ENCODE results near the gene ZNF358. TPM values are rescaled to one million over a fixed set of nuclear protein-coding genes. Genes with fewer than 3 reads are reported as not detected.

ZNF358 gene
- total and polyA plus RNA-seq, 2 donors (not counting 3 experiments of a cell fraction or from before 2014, with no cell fraction given), result 51.2 to 83.2 TPM

- CTCF ChIA-PET, result no interaction called here
- H3K4me3 ChIP-seq (replicated peaks in 1 of 3; ENCODE audit: insufficient read depth in 1 of 3, low read depth in 1 of 3, low read length in 3 of 3), result no peak overlapping the region
- intact Hi-C loops (cut with micrococcal nuclease) (loop anchor here (10.0 kb wide), 1 partner anchor 457 kb away; no protein-coding TSS in a partner anchor), dilution Hi-C loops (cut with MboI; ENCODE audit: extremely low pct_ligation_motif_present, low sequenced_read_pairs) (no loop called here)
- no peaks in the 10 kb centered on the region for H3K4me1 ChIP-seq (ENCODE audit: control insufficient read depth, extremely low read depth, insufficient read depth, low read length)
- TF ChIP-seq MAX (IDR thresholded peaks at IDR 0.05; ENCODE audit: insufficient read depth, insufficient read length) (no peak), POLR2AphosphoS5 (IDR thresholded peaks at IDR 0.05; ENCODE audit: insufficient read depth, low read depth, low read length) (no peak), FOS (IDR thresholded peaks at IDR 0.05; ENCODE audit: borderline replicate concordance, insufficient read depth, low read length) (no peak), MYC (IDR thresholded peaks at IDR 0.05; ENCODE audit: low read depth, low read length) (no peak), JUN (IDR thresholded peaks at IDR 0.05; ENCODE audit: borderline replicate concordance, insufficient read depth, insufficient read length, low read depth) (no peak), GATA2 (IDR thresholded peaks at IDR 0.05; ENCODE audit: insufficient read depth, insufficient read length, low read depth, low read length) (no peak), EZH2 (IDR thresholded peaks at IDR 0.05; ENCODE audit: borderline replicate concordance, low read depth, low read length, severe bottlenecking) (no peak), POLR2A (IDR thresholded peaks at IDR 0.05; ENCODE audit: low read depth, low read length) (no peak)
- TF ChIP-seq, protein P1, sequence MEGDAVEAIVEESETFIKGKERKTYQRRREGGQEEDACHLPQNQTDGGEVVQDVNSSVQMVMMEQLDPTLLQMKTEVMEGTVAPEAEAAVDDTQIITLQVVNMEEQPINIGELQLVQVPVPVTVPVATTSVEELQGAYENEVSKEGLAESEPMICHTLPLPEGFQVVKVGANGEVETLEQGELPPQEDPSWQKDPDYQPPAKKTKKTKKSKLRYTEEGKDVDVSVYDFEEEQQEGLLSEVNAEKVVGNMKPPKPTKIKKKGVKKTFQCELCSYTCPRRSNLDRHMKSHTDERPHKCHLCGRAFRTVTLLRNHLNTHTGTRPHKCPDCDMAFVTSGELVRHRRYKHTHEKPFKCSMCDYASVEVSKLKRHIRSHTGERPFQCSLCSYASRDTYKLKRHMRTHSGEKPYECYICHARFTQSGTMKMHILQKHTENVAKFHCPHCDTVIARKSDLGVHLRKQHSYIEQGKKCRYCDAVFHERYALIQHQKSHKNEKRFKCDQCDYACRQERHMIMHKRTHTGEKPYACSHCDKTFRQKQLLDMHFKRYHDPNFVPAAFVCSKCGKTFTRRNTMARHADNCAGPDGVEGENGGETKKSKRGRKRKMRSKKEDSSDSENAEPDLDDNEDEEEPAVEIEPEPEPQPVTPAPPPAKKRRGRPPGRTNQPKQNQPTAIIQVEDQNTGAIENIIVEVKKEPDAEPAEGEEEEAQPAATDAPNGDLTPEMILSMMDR (IDR thresholded peaks at IDR 0.05; ENCODE audit: extremely low read depth in 1 of 2, insufficient read depth in 1 of 2, low read depth in 1 of 2, low read length in 2 of 2), result no peak
- peaks cover 3 to 32% of the 10 kb centered on the region in 2 experiments for H3K36me3 ChIP-seq (ENCODE audit: control insufficient read depth in 2 of 2, extremely low read depth in 1 of 2, insufficient read depth in 2 of 2, low read length in 2 of 2)
- H3K27ac ChIP-seq (ENCODE audit: insufficient read depth, low read depth, low read length), result no peak overlapping the region
- BruUV-seq (replicated peaks), result no TSS peak
- POLR2A ChIA-PET, result no interaction called here
- FAIRE-seq, result no peak
- H3K9me1 ChIP-seq (replicated peaks; ENCODE audit: control insufficient read depth, extremely low read depth, insufficient read depth, low read length), result no peaks in the 10 kb centered on the region
- no peaks in the 10 kb centered on the region for H4K20me1 ChIP-seq (replicated peaks; ENCODE audit: control insufficient read depth, extremely low read depth, insufficient read depth, low read length)
- no peaks in the 10 kb centered on the region for H3K79me2 ChIP-seq (ENCODE audit: control insufficient read depth, insufficient read depth, low read length)
- no peak for DNase-seq (ENCODE audit: low read depth, low spot score)
- H3K9me3 ChIP-seq (replicated peaks; ENCODE audit: control insufficient read depth, insufficient read depth, low read length), result no peaks in the 10 kb centered on the region
- H3K27me3 ChIP-seq (ENCODE audit: control insufficient read depth in 2 of 2, insufficient read depth in 2 of 2, low read length in 2 of 2), result no peaks in the 10 kb centered on the region
- no peak overlapping the region for H3K4me2 ChIP-seq (ENCODE audit: insufficient read depth, low read length)
- H2AFZ ChIP-seq (ENCODE audit: low read depth, low read length), result no peak overlapping the region
- no peak overlapping the region for H3K9ac ChIP-seq (replicated peaks; ENCODE audit: extremely low read depth, insufficient read depth, low read length)
Measured at GRCh38 chr19:7561325-7561724, 45.4 kb downstream of the ZNF358 start.
